Measurements from ENCODE around the gene HADHB. TPM values are rescaled to one million over a fixed set of nuclear protein-coding genes. Genes with fewer than 3 reads are reported as not detected.

Gene HADHB
- total RNA-seq, 1 experiment from 2014 or later = 65.5 TPM

DNA sequence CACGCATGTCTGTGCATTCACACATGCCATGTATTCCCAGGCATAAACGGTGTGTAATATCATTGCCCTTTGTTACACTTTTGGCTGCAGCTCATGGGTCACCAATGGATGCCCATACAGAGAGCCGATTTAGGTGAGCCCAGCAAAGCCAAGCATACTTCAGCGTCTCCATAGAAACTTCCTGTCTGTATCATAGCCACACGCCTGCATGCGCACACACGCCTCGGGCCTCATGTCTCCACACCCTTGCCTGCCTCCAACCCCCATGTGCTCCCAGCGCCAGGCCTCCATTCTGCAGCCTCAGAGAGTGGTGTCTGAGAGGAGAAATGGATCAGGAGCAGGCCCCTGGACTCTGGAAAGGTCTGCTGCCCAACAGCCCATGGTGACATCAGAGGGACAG is 67.7 kb downstream of the HADHB start:
- no peak overlapping the region for H3K9ac ChIP-seq (ENCODE audit: low read length)
- H3K79me2 ChIP-seq (ENCODE audit: insufficient read depth, low read length) = no peaks in the 10 kb centered on the region
- intact Hi-C loops (cut with micrococcal nuclease) = no loop called here
- H3K4me2 ChIP-seq (ENCODE audit: low read length) = no peak overlapping the region
- no peaks in the 10 kb centered on the region; the same call in 1 of the 2 replicates for H3K27me3 ChIP-seq (ENCODE audit: insufficient read depth, low read length)
- ChIA-PET RAD21 (ENCODE audit: low non-redundant PET in 1 of 2, low total read pairs in 2 of 2, uncharacterized antibody in 2 of 2, unreplicated experiment in 2 of 2) (no interaction called here), CTCF (no interaction called here), POLR2A (no interaction called here)
- no peaks in the 10 kb centered on the region for H3K9me3 ChIP-seq (ENCODE audit: control insufficient read depth in 1 of 2, insufficient read depth in 1 of 2, low read depth in 1 of 2, low read length in 2 of 2)
- no peak for ATAC-seq
- no peaks in the 10 kb centered on the region for H3K9me2 ChIP-seq (ENCODE audit: insufficient read depth)
- H4K20me1 ChIP-seq (ENCODE audit: insufficient read depth) = no peaks in the 10 kb centered on the region
- H3K4me1 ChIP-seq (ENCODE audit: control insufficient read depth in 1 of 2, insufficient read depth in 2 of 2, low read length in 2 of 2) = no peaks in the 10 kb centered on the region
- BruUV-seq (replicated peaks) = no TSS peak
- DNase-seq (ENCODE audit: low read depth, low spot score) = no peak
- H3K4me3 ChIP-seq (replicated peaks in 1 of 2; ENCODE audit: low read depth in 1 of 2, low read length in 2 of 2) = no peak overlapping the region
- no peak overlapping the region for H2AFZ ChIP-seq (ENCODE audit: low read depth, low read length, poor library complexity, severe bottlenecking)
- TF ChIP-seq TCF7L2 (IDR thresholded peaks at IDR 0.05; ENCODE audit: borderline replicate concordance, extremely low read depth, insufficient read depth, insufficient read length) = no peak
- TF ChIP-seq EZH2phosphoT487 (IDR thresholded peaks at IDR 0.05; ENCODE audit: borderline replicate concordance) = no peak
- TF ChIP-seq JUND (IDR thresholded peaks at IDR 0.05) = no peak
- no peak for TF ChIP-seq EGR1 (IDR thresholded peaks at IDR 0.05; ENCODE audit: low read depth)
- H3K27ac ChIP-seq (ENCODE audit: low read depth, low read length) = no peak overlapping the region
- H3K36me3 ChIP-seq (ENCODE audit: control insufficient read depth in 1 of 2, insufficient read depth in 2 of 2, low read length in 2 of 2) = no peaks in the 10 kb centered on the region

DNA sequence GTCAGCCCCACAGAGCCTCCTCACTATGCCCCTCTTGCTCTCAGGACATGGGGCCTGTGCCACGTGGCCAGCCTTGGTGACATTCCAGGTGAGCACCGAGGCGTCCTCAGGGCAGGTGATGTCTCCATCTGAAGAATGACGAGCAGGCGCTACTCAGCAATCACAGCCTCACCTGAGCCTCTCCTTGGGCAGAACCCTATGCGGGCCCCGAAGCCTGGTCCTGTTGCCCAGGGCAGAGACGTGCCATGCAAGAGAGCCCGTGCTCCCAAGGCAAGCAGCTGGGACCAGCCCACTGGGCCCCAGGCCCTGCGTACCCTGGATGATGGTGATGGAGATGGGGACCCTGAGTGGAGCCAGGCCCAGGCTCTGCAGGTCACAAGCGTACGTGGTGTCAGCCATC is 68.7 kb downstream of the HADHB start:
- Histone ChIP-seq H4K20me1 (ENCODE audit: insufficient read depth) (no peaks in the 10 kb centered on the region), H2AFZ (ENCODE audit: low read depth, low read length, poor library complexity, severe bottlenecking) (no peak overlapping the region), H3K4me1 (ENCODE audit: control insufficient read depth in 1 of 2, insufficient read depth in 2 of 2, low read length in 2 of 2) (no peaks in the 10 kb centered on the region), H3K4me3 (replicated peaks in 1 of 2; ENCODE audit: low read depth in 1 of 2, low read length in 2 of 2) (no peak overlapping the region), H3K36me3 (ENCODE audit: control insufficient read depth in 1 of 2, insufficient read depth in 2 of 2, low read length in 2 of 2) (no peaks in the 10 kb centered on the region), H3K27me3 (ENCODE audit: insufficient read depth, low read length) (no peaks in the 10 kb centered on the region; the same call in 1 of the 2 replicates), H3K4me2 (ENCODE audit: low read length) (no peak overlapping the region), H3K79me2 (ENCODE audit: insufficient read depth, low read length) (no peaks in the 10 kb centered on the region), H3K9me3 (ENCODE audit: control insufficient read depth in 1 of 2, insufficient read depth in 1 of 2, low read depth in 1 of 2, low read length in 2 of 2) (no peaks in the 10 kb centered on the region), H3K9ac (ENCODE audit: low read length) (no peak overlapping the region), H3K27ac (ENCODE audit: low read depth, low read length) (no peak overlapping the region), H3K9me2 (ENCODE audit: insufficient read depth) (no peaks in the 10 kb centered on the region)
- RAD21 ChIA-PET (ENCODE audit: low non-redundant PET in 1 of 2, low total read pairs in 2 of 2, uncharacterized antibody in 2 of 2, unreplicated experiment in 2 of 2) = no interaction called here
- POLR2A ChIA-PET = no interaction called here
- no peak for TF ChIP-seq FOSL1 (IDR thresholded peaks at IDR 0.05; ENCODE audit: low read depth)
- CTCF ChIA-PET = no interaction called here
- no TSS peak for BruUV-seq (replicated peaks)
- ATAC-seq (no peak), DNase-seq (ENCODE audit: low read depth, low spot score) (no peak)
- intact Hi-C loops (cut with micrococcal nuclease) = no loop called here

Measured in HCT116 (cell line).